Heart left ventricle (tissue), 13 donors: ENCODE data around the gene HAUS3.

Source experiments
- CTCF ChIP-seq, 12 donors: fragments of 200-600 bp; sonication (generic) in 4 of 12; IDR thresholded peaks; one replicate each; pipeline versions ENCODE4 v1.5.0 to v1.8.0; 2018 to 2022; ENCODE audit warnings: antibody characterized with exemption in 12 of 12, mild to moderate bottlenecking in 5 of 12
- POLR2A ChIP-seq, 2 donors: fragments of 450-650 bp; IDR thresholded peaks; one replicate each; pipeline ENCODE4 v1.6.1; 2017; ENCODE audit warnings: antibody characterized with exemption in 2 of 2, mild to moderate bottlenecking in 2 of 2, moderate library complexity in 2 of 2
- donor health status: ischemic (EF 13 %, LVEDD 7.1; RV severe dilation, severe dysfunction).
- donor health status: DM: no; HTN: yes; CAD: no.
- donor health status: DM: no; HTN: no; CAD: no.
- donor health status: ischemic (EF 25% LVEDD 6.9; RV normal size, moderate dysfunction).
- donor health status: ischemic (EF 25% LVEDD 5.7; RV mildly dilated, moderate dysfunction).
- donor health status: ischemic (EF 35%, LVEDD 5.7; RV mildly dilated, moderate dysfunction).
- donor health status: nonischemic (EF 11% LVEDD 7.7; RV severe dilation, severe dysfunction).
- donor health status: DM: yes; HTN: yes; CAD: no.
- donor health status: PGD.
- donor health status: ischemic (EF 29% LVEDD 5.4; RV normal size, mild dysfunction).
- donor health status: nonischemic (EF 23%, LVEDD 6.1; RV moderate dilation, normal function).

GRCh38 chr4:2271279-2272025 is 29.5 kb upstream of the HAUS3 start:
- TF ChIP-seq CTCF (IDR thresholded peaks at IDR 0.05) (no peak), POLR2A (IDR thresholded peaks at IDR 0.05) (no peak)
